Loucy (cell line): Measurements from ENCODE around the gene RPAP2.

ENCODE experiments used
- H2AFZ ChIP-seq: fragments of 200-600 bp; sonication (generic); 2 replicates; pipeline ENCODE4 v1.6.0; 2016; ENCODE audit warnings: antibody characterized with exemption, mild to moderate bottlenecking, low read length, moderate library complexity
- H3F3A ChIP-seq: fragments of 200-600 bp; 2 replicates; pipeline ENCODE4 v1.6.0; 2016; ENCODE audit warnings: antibody characterized with exemption, low read depth, mild to moderate bottlenecking
- H3K27me3 ChIP-seq: fragments of 200-600 bp; sonication (generic); 2 replicates; pipeline ENCODE4 v1.6.1; 2014; ENCODE audit warnings: low read length, mild to moderate bottlenecking; ENCODE audit not compliant: insufficient read depth, poor library complexity, severe bottlenecking
- H3K36me3 ChIP-seq: fragments of 200-600 bp; sonication (generic); 2 replicates; pipeline ENCODE4 v1.6.1; 2016; ENCODE audit warnings: low read length; ENCODE audit not compliant: insufficient read depth
- H3K4me1 ChIP-seq: fragments of 200-600 bp; sonication (generic); 2 replicates; pipeline ENCODE4 v1.5.1; 2014; ENCODE audit warnings: low read length, mild to moderate bottlenecking; ENCODE audit not compliant: insufficient read depth, poor library complexity, severe bottlenecking
- H3K4me2 ChIP-seq: fragments of 200-600 bp; sonication (generic); 2 replicates; pipeline ENCODE4 v1.6.0; 2014; ENCODE audit warnings: antibody characterized with exemption, low read length, low read depth, mild to moderate bottlenecking; ENCODE audit not compliant: poor library complexity, severe bottlenecking
- H3K4me3 ChIP-seq: fragments of 200-600 bp; sonication (generic); 2 replicates; pipeline ENCODE4 v1.5.1; 2014; ENCODE audit warnings: low read length, mild to moderate bottlenecking, mixed read lengths; ENCODE audit not compliant: poor library complexity, severe bottlenecking
- H3K79me2 ChIP-seq: fragments of 200-600 bp; sonication (generic); 2 replicates; pipeline ENCODE4 v1.6.1; 2014; ENCODE audit warnings: low read length; ENCODE audit not compliant: insufficient read depth
- H3K9ac ChIP-seq: fragments of 200-600 bp; sonication (generic); 2 replicates; pipeline ENCODE4 v1.6.0; 2014; ENCODE audit warnings: mild to moderate bottlenecking, low read depth, low read length, moderate library complexity; ENCODE audit not compliant: poor library complexity, severe bottlenecking
- H3K9me2 ChIP-seq: fragments of 200-600 bp; sonication (generic); replicated peaks from 2 replicates; pipeline ENCODE4 v1.6.1; 2016; ENCODE audit warnings: low read depth, low read length, mixed read lengths
- H3K9me3 ChIP-seq: fragments of 200-600 bp; sonication (generic); 2 replicates; pipeline ENCODE4 v1.6.1; 2014; ENCODE audit warnings: mild to moderate bottlenecking, antibody characterized with exemption, low read length, low read depth; ENCODE audit not compliant: insufficient read depth
- H4K20me1 ChIP-seq: fragments of 200-600 bp; sonication (generic); 2 replicates; pipeline ENCODE4 v1.6.0; 2014; ENCODE audit warnings: antibody characterized with exemption, low read length, mild to moderate bottlenecking; ENCODE audit not compliant: insufficient read depth, poor library complexity, severe bottlenecking
- CTCF ChIP-seq: fragments of 200-600 bp; sonication (generic); conservative IDR thresholded peaks from 2 replicates; pipeline ENCODE4 v1.5.1; 2014; ENCODE audit warnings: mild to moderate bottlenecking, antibody characterized with exemption, low read length
- EZH2phosphoT487 ChIP-seq: fragments of 200-600 bp; IDR thresholded peaks from 2 replicates; pipeline ENCODE4 v1.6.1; 2018; ENCODE audit warnings: antibody characterized with exemption, mild to moderate bottlenecking, moderate library complexity, borderline replicate concordance

The RPAP2 gene

GRCh38 chr1:92310185-92310597, 11.3 kb downstream of the RPAP2 start:
- H3K4me1 ChIP-seq, result peaks cover 5% of the 10 kb centered on the region
- no peaks in the 10 kb centered on the region for H3F3A ChIP-seq
- H3K4me3 ChIP-seq, result no peak overlapping the region
- H3K9me3 ChIP-seq, result no peaks in the 10 kb centered on the region
- no peaks in the 10 kb centered on the region for H4K20me1 ChIP-seq
- peak; percentile 84 for TF ChIP-seq CTCF
- no peak for TF ChIP-seq EZH2phosphoT487
- peaks cover 10% of the 10 kb centered on the region; the same call in 1 of the 2 replicates for H3K36me3 ChIP-seq
- H2AFZ ChIP-seq, result no peak overlapping the region
- no peaks in the 10 kb centered on the region for H3K27me3 ChIP-seq
- H3K9me2 ChIP-seq, result no peaks in the 10 kb centered on the region
- no peak overlapping the region for H3K9ac ChIP-seq
- no peaks in the 10 kb centered on the region for H3K79me2 ChIP-seq
- H3K4me2 ChIP-seq, result no peak overlapping the region

GRCh38 chr1:92314024-92314423, 15.2 kb downstream of the RPAP2 start:
- Histone ChIP-seq H2AFZ (no peak overlapping the region), H3K4me1 (peaks cover 35% of the 10 kb centered on the region), H4K20me1 (peaks cover 7% of the 10 kb centered on the region), H3F3A (0 out of 2 replicates have a peak, but pooled peaks cover 2% of the 10 kb centered on the region), H3K9ac (no peak overlapping the region), H3K4me2 (no peak overlapping the region), H3K79me2 (no peaks in the 10 kb centered on the region), H3K4me3 (no peak overlapping the region), H3K9me2 (no peaks in the 10 kb centered on the region), H3K27me3 (no peaks in the 10 kb centered on the region), H3K9me3 (no peaks in the 10 kb centered on the region), H3K36me3 (no peaks in the 10 kb centered on the region)
- TF ChIP-seq CTCF (no peak), EZH2phosphoT487 (no peak)

GRCh38 chr1:92315766-92316599, 17.1 kb downstream of the RPAP2 start:
- Histone ChIP-seq H4K20me1 (peaks cover 7% of the 10 kb centered on the region), H3K36me3 (peaks cover 4% of the 10 kb centered on the region; the same call in 1 of the 2 replicates), H2AFZ (no peak overlapping the region), H3F3A (0 out of 2 replicates have a peak, but pooled peaks cover 2% of the 10 kb centered on the region), H3K79me2 (no peaks in the 10 kb centered on the region), H3K4me2 (no peak overlapping the region), H3K9me2 (no peaks in the 10 kb centered on the region), H3K4me1 (peaks cover 35% of the 10 kb centered on the region), H3K9me3 (no peaks in the 10 kb centered on the region), H3K4me3 (no peak overlapping the region), H3K9ac (no peak overlapping the region), H3K27me3 (no peaks in the 10 kb centered on the region)
- TF ChIP-seq CTCF (peak; percentile 47; the same call in 1 of the 2 replicates), EZH2phosphoT487 (no peak)
